WI38 (cell line): ENCODE results near the gene FAM163A.

ENCODE experiments used
- H3K4me3 ChIP-seq: 2 replicates; pipeline ENCODE4 v1.5.1; 2011; ENCODE audit warnings: low read depth, mild to moderate bottlenecking, control low read depth, low read length
- CTCF ChIP-seq: IDR thresholded peaks from 2 replicates; pipeline ENCODE4 v1.5.1; 2012; ENCODE audit warnings: low read depth, mild to moderate bottlenecking, control low read depth, low read length

FAM163A gene

DNA sequence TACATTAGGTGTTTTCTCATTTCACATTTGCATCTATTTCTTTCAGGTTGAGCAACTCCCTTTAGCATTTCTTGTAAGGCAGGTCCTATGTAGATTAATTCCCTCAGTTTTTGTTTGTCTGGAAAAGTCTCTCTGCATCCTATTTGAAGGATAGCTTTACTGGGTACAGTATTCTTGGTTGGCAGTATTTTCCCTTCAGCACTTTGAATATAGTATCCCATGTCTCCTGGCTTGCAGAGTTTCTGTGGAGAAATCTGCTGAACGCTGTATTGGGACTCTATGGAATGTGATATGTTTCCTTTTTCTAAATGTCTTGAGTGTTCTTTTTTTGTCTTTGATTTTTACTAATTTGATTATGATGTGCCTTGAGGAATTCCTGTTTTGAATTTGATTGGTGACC lies 28.9 kb upstream of the FAM163A start:
- TF ChIP-seq CTCF = no peak
- H3K4me3 ChIP-seq = no peak overlapping the region

DNA sequence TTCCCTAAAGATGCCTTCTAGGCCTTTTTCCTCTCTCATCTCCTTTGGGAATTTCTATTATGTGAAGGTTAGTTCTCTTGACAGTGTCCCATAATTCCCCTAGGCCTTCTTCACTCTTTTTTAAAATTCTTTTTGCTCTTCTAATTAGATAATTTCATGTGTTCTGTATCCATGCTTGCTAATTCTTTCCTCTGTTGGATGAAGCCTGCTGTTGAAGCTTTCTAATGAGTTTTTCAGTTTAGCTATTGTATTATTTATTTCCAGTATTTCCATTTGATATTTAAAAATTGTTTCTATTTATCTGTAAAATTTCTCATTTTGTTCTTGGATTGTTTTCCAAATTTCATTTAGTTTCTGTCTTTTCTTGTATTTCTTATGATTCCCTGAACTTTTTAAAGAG lies 28.5 kb upstream of the FAM163A start:
- TF ChIP-seq CTCF = no peak
- no peak overlapping the region for H3K4me3 ChIP-seq

GRCh38 chr1:179719272-179719671 lies 23.8 kb upstream of the FAM163A start:
- no peak for TF ChIP-seq CTCF
- H3K4me3 ChIP-seq = no peak overlapping the region

GRCh38 chr1:179728271-179728670 lies 14.8 kb upstream of the FAM163A start:
- no peak overlapping the region for H3K4me3 ChIP-seq
- no peak for TF ChIP-seq CTCF

GRCh38 chr1:179729881-179730280 lies 13.2 kb upstream of the FAM163A start:
- no peak overlapping the region for H3K4me3 ChIP-seq
- TF ChIP-seq CTCF = no peak

- no peak overlapping the region for H3K4me3 ChIP-seq
- TF ChIP-seq CTCF = no peak
Measured at GRCh38 chr1:179731643-179732042, 11.4 kb upstream of the FAM163A start.

GRCh38 chr1:179742291-179742690 lies 800 bp upstream of the FAM163A start:
- H3K4me3 ChIP-seq = no peak overlapping the region
- no peak for TF ChIP-seq CTCF
